Nephron (organoid): ENCODE data around the gene ZNF275.
"Not testable (repeated sequence)": the region's sequence is repeated elsewhere in the genome, so short reads cannot be mapped to it uniquely, and the experiment has no call there.

Experiments used
- H3K27ac Mint-ChIP-seq, 3 experiments: 2 replicates each; pipeline ENCODE4 v1.8.0; 2020; ENCODE audit warnings: mixed read lengths in 3 of 3, mild to moderate bottlenecking in 2 of 3, moderate library complexity in 1 of 3
- H3K27me3 Mint-ChIP-seq: 2 replicates; pipeline ENCODE4 v1.8.0; 2021; ENCODE audit warnings: low read depth, mild to moderate bottlenecking, moderate library complexity, mixed read lengths
- H3K36me3 Mint-ChIP-seq: 2 replicates; pipeline ENCODE4 v1.8.0; 2020; ENCODE audit warnings: low read depth, mixed read lengths
- H3K4me1 Mint-ChIP-seq: 2 replicates; pipeline ENCODE4 v1.8.0; 2020; ENCODE audit warnings: mixed read lengths
- H3K4me3 Mint-ChIP-seq, 3 experiments: 2 replicates each; pipeline ENCODE4 v1.8.0; 2020; ENCODE audit warnings: mild to moderate bottlenecking in 3 of 3, mixed read lengths in 3 of 3, moderate library complexity in 2 of 3
- H3K9me3 Mint-ChIP-seq: 2 replicates; pipeline ENCODE4 v1.8.0; 2020; ENCODE audit warnings: mixed read lengths
- CTCF ChIP-seq, 3 experiments: fragments of 200-600 bp; sonication (generic); IDR thresholded peaks; one replicate each; pipeline ENCODE4 v1.5.0; 2021; ENCODE audit warnings: antibody characterized with exemption in 3 of 3; ENCODE audit not compliant: unreplicated experiment in 3 of 3

ZNF275 gene

GRCh38 chrX:153317996-153318722, 15.8 kb upstream of the ZNF275 start:
- Mint-ChIP-seq H3K4me1 (no peaks in the 10 kb centered on the region), H3K27me3 (peaks cover 18% of the 10 kb centered on the region)

GRCh38 chrX:153318811-153319210, 15.1 kb upstream of the ZNF275 start:
- peaks cover 16% of the 10 kb centered on the region for H3K9me3 Mint-ChIP-seq
- peaks cover 22% of the 10 kb centered on the region for H3K27me3 Mint-ChIP-seq
- H3K36me3 Mint-ChIP-seq, result no peaks in the 10 kb centered on the region
- no peak overlapping the region for H3K4me3 Mint-ChIP-seq
- no peaks in the 10 kb centered on the region for H3K4me1 Mint-ChIP-seq
- no peak for TF ChIP-seq CTCF (IDR thresholded peaks at IDR 0.05; ENCODE audit: unreplicated experiment in 3 of 3)
- no peak overlapping the region for H3K27ac Mint-ChIP-seq

More at GRCh38 chrX:153317996-153318722, 15.8 kb upstream of the ZNF275 start:
- Mint-ChIP-seq H3K9me3 (peaks cover 12% of the 10 kb centered on the region), H3K27ac (no peak overlapping the region), H3K4me3 (no peak overlapping the region), H3K36me3 (no peaks in the 10 kb centered on the region)
- TF ChIP-seq CTCF (IDR thresholded peaks at IDR 0.05; ENCODE audit: unreplicated experiment in 3 of 3), result no peak

GRCh38 chrX:153319295-153320046, 14.5 kb upstream of the ZNF275 start:
- Mint-ChIP-seq H3K27ac (no peak overlapping the region), H3K9me3 (peaks cover 22% of the 10 kb centered on the region), H3K27me3 (peaks cover 27% of the 10 kb centered on the region), H3K4me3 (no peak overlapping the region), H3K4me1 (no peaks in the 10 kb centered on the region), H3K36me3 (no peaks in the 10 kb centered on the region)
- no peak for TF ChIP-seq CTCF (IDR thresholded peaks at IDR 0.05; ENCODE audit: unreplicated experiment in 3 of 3)

GRCh38 chrX:153320047-153320443, 13.9 kb upstream of the ZNF275 start:
- not testable (repeated sequence) for H3K36me3 Mint-ChIP-seq, H3K4me3 Mint-ChIP-seq, H3K27ac Mint-ChIP-seq, H3K4me1 Mint-ChIP-seq
- H3K27me3 Mint-ChIP-seq, result peaks cover 32% of the 10 kb centered on the region
- peaks cover 25% of the 10 kb centered on the region for H3K9me3 Mint-ChIP-seq

GRCh38 chrX:153320555-153321184, 13.3 kb upstream of the ZNF275 start:
- Mint-ChIP-seq H3K27me3 (peaks cover 32% of the 10 kb centered on the region), H3K27ac (no peak overlapping the region), H3K36me3 (no peaks in the 10 kb centered on the region), H3K4me3 (peak overlapping the region in 2 of 3 experiments; percentile 43 to 66), H3K4me1 (no peaks in the 10 kb centered on the region), H3K9me3 (peaks cover 29% of the 10 kb centered on the region)
- TF ChIP-seq CTCF (IDR thresholded peaks at IDR 0.05; ENCODE audit: unreplicated experiment in 3 of 3), result no peak

- H3K27ac Mint-ChIP-seq, result no peak within 1 kb of the TSS
- no peaks in the 10 kb centered on the region for H3K4me1 Mint-ChIP-seq
- H3K36me3 Mint-ChIP-seq, result no peaks in the 10 kb centered on the region
- H3K9me3 Mint-ChIP-seq, result peaks cover 33% of the 10 kb centered on the region
- no peak for TF ChIP-seq CTCF (IDR thresholded peaks at IDR 0.05; ENCODE audit: unreplicated experiment in 3 of 3)
- H3K27me3 Mint-ChIP-seq, result peaks cover 32% of the 10 kb centered on the region
- peak within 1 kb of the TSS in 2 of 3 experiments; percentile 43 to 66 for H3K4me3 Mint-ChIP-seq
Measured at GRCh38 chrX:153321381-153322124, 12.4 kb upstream of the ZNF275 start, which contains the start of gene PNMA6F. Gene PNMA6F, minus strand, starts transcription at chrX:153321767. Its CDS starts 1,093 bp downstream, at chrX:153320674.
